Nephron (organoid): ENCODE data around the gene IER3IP1.

ENCODE experiments used
- H3K27ac Mint-ChIP-seq, 3 experiments: 2 replicates each; pipeline ENCODE4 v1.8.0; 2020; ENCODE audit warnings: mixed read lengths in 3 of 3, mild to moderate bottlenecking in 2 of 3, moderate library complexity in 1 of 3
- H3K27me3 Mint-ChIP-seq: 2 replicates; pipeline ENCODE4 v1.8.0; 2021; ENCODE audit warnings: low read depth, mild to moderate bottlenecking, moderate library complexity, mixed read lengths
- H3K36me3 Mint-ChIP-seq: 2 replicates; pipeline ENCODE4 v1.8.0; 2020; ENCODE audit warnings: low read depth, mixed read lengths
- H3K4me1 Mint-ChIP-seq: 2 replicates; pipeline ENCODE4 v1.8.0; 2020; ENCODE audit warnings: mixed read lengths
- H3K4me3 Mint-ChIP-seq, 3 experiments: 2 replicates each; pipeline ENCODE4 v1.8.0; 2020; ENCODE audit warnings: mild to moderate bottlenecking in 3 of 3, mixed read lengths in 3 of 3, moderate library complexity in 2 of 3
- H3K9me3 Mint-ChIP-seq: 2 replicates; pipeline ENCODE4 v1.8.0; 2020; ENCODE audit warnings: mixed read lengths
- CTCF ChIP-seq, 3 experiments: fragments of 200-600 bp; sonication (generic); IDR thresholded peaks; one replicate each; pipeline ENCODE4 v1.5.0; 2021; ENCODE audit warnings: antibody characterized with exemption in 3 of 3; ENCODE audit not compliant: unreplicated experiment in 3 of 3

IER3IP1 gene

GRCh38 chr18:47175898-47176575, at the start of gene IER3IP1:
Gene IER3IP1 (minus strand): TSS chr18:47176364. CDS start chr18:47176277, 87 bp downstream.
- H3K27me3 Mint-ChIP-seq, result peaks cover 6% of the 10 kb centered on the region
- TF ChIP-seq CTCF (IDR thresholded peaks at IDR 0.05; ENCODE audit: unreplicated experiment in 3 of 3), result no peak
- no peaks in the 10 kb centered on the region for H3K36me3 Mint-ChIP-seq
- H3K9me3 Mint-ChIP-seq, result no peaks in the 10 kb centered on the region
- no peak within 1 kb of the TSS for H3K27ac Mint-ChIP-seq
- H3K4me3 Mint-ChIP-seq, result peak within 1 kb of the TSS; percentile 61 to 70 (median 66)
- H3K4me1 Mint-ChIP-seq, result peaks cover 9% of the 10 kb centered on the region

- no peaks in the 10 kb centered on the region for H3K9me3 Mint-ChIP-seq
- no peak overlapping the region for H3K27ac Mint-ChIP-seq
- H3K4me3 Mint-ChIP-seq, result no peak overlapping the region
- peak; percentile 68 to 88 (median 78) for TF ChIP-seq CTCF (IDR thresholded peaks at IDR 0.05; ENCODE audit: unreplicated experiment in 3 of 3)
- H3K36me3 Mint-ChIP-seq, result no peaks in the 10 kb centered on the region
- peaks cover 67% of the 10 kb centered on the region for H3K27me3 Mint-ChIP-seq
- H3K4me1 Mint-ChIP-seq, result no peaks in the 10 kb centered on the region
Observed at GRCh38 chr18:47215554-47216138, 39.5 kb upstream of the IER3IP1 start.

- no peak overlapping the region for H3K27ac Mint-ChIP-seq
- no peak overlapping the region for H3K4me3 Mint-ChIP-seq
- no peak for TF ChIP-seq CTCF (IDR thresholded peaks at IDR 0.05; ENCODE audit: unreplicated experiment in 3 of 3)
- no peaks in the 10 kb centered on the region for H3K36me3 Mint-ChIP-seq
- no peaks in the 10 kb centered on the region for H3K4me1 Mint-ChIP-seq
- H3K27me3 Mint-ChIP-seq, result peaks cover 73% of the 10 kb centered on the region
- no peaks in the 10 kb centered on the region for H3K9me3 Mint-ChIP-seq
Observed at GRCh38 chr18:47209171-47209570, 33.0 kb upstream of the IER3IP1 start.

GRCh38 chr18:47206945-47207637, 30.9 kb upstream of the IER3IP1 start:
- Mint-ChIP-seq H3K27me3 (peaks cover 58% of the 10 kb centered on the region), H3K36me3 (no peaks in the 10 kb centered on the region), H3K4me3 (no peak overlapping the region), H3K4me1 (no peaks in the 10 kb centered on the region), H3K27ac (no peak overlapping the region), H3K9me3 (no peaks in the 10 kb centered on the region)
- TF ChIP-seq CTCF (IDR thresholded peaks at IDR 0.05; ENCODE audit: unreplicated experiment in 3 of 3), result no peak

- peak; percentile 65 to 68 (median 66) for TF ChIP-seq CTCF (IDR thresholded peaks at IDR 0.05; ENCODE audit: unreplicated experiment in 3 of 3)
- Mint-ChIP-seq H3K4me1 (no peaks in the 10 kb centered on the region), H3K27me3 (peaks cover 42% of the 10 kb centered on the region), H3K27ac (no peak overlapping the region), H3K9me3 (no peaks in the 10 kb centered on the region), H3K36me3 (no peaks in the 10 kb centered on the region), H3K4me3 (no peak overlapping the region)
Observed at GRCh38 chr18:47204908-47205522, 28.9 kb upstream of the IER3IP1 start.
